ENCODE data around the gene CD164L2.

Gene CD164L2

DNA sequence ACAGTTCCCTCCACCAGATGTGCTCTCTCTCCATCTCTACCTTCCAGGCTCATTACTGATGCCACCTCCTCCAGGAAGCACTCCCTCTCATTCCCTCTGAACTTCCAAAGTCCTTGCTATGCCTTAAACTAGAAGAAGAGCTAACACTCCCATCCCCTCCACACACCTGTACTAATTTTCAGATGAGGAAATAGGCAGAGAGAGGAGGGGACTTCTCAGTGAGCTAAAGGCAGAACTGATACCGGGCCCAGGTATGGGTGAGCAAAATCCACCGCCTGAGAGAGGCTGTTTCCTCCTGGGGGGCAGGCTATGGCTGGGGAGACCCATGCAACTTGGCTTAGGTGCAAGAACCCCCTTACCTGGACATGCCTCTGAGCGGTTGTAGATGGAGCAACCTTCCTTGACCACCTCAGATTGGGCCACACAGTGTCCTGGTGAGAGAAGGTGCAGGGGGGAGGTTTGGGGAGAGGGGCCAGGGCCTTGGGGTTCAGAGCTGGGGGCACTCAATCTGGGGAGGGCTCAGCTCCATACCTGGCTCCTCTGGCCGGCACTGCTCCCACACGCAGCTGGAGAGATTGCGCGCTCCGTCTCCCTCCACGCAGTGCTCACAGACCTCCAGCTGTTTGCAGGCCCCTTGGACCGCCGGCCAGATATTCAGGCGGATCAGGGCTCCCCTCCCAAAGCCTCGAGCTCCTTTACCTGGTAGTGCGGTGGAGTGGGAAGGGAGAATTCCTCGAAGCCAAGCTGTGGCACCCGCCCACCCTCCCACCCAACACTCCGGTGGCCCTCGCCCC is 967 bp downstream of the CD164L2 start:
- Mint-ChIP-seq H3K27me3 (no peaks in the 10 kb centered on the region), H3K4me3 (no peak overlapping the region), H3K27ac (no peak overlapping the region), H3K36me3 (ENCODE audit: low read depth) (no peaks in the 10 kb centered on the region), H3K9me3 (no peaks in the 10 kb centered on the region), H3K4me1 (ENCODE audit: low read depth) (no peaks in the 10 kb centered on the region)
- DNase-seq = no peak

DNA sequence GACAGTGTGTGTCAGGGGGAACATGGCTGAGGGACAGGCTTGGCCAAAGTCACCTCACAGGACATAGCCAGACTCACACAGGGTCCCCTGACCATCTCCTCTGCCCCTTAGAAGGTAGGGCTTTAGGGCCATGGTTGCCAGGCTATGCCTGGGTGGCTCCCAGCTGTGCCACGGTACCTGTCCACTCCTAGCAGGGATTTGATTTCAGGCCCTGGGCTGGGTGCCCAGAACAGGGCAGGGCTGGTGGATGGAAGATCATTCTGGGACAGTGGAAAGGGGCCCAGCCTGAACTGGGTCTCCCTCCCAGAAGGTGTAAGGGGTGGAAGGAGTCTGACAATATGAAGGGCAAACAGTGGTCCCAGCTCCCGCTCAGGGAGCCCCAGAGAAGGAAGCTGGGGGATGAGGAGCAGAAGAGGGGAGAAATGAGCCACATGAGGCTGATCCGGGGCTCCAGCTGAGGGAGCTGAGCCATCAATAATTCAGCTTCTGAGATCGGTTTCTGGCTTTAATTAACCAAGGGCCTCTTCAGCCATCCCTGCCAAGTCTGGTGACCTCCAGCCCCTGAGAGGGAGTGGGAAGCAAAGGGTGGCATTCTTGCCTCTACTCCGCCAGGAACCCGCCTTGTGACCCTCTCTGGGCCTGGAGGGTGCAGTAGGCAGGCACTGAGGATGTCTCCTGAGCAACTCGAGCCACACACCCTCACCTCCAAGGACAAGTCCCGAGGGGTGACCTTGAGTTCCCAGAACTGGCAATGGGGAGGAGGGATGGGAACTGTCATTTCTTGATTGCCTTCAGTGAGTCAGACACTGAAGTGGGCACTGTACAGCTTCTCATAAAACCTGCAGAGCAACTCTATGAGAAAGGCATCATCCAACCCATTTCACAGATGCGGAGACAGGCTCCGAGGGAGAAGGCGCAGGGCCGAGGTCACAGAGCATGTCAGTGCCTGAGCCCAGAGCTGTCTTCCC is 2.1 kb downstream of the CD164L2 start:
- no peak for DNase-seq
- Mint-ChIP-seq H3K9me3 (no peaks in the 10 kb centered on the region), H3K4me1 (ENCODE audit: low read depth) (no peaks in the 10 kb centered on the region), H3K4me3 (no peak overlapping the region), H3K36me3 (ENCODE audit: low read depth) (no peaks in the 10 kb centered on the region), H3K27me3 (no peaks in the 10 kb centered on the region), H3K27ac (peak overlapping the region; percentile 32)

DNA sequence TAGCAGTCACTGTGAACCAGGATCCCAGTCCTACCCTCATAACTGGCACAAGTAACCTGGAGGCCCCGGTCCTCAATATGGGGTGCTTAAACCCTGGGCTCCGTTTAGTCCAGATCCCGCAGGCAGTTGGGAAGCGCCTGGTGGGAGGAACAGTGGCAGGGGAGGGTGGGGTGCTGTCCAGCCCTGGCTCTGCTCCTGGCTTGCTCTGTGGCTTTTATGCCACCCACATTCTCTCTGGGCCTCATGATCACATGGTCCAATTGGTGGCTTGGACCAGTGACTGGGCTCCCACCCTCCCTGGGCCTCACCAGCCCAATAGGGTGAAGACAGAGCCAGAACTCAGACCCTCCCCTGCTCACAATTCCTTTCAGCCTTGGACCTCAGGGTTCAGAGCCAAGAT is 2.9 kb downstream of the CD164L2 start:
- no peak overlapping the region for H3K27ac Mint-ChIP-seq

DNA sequence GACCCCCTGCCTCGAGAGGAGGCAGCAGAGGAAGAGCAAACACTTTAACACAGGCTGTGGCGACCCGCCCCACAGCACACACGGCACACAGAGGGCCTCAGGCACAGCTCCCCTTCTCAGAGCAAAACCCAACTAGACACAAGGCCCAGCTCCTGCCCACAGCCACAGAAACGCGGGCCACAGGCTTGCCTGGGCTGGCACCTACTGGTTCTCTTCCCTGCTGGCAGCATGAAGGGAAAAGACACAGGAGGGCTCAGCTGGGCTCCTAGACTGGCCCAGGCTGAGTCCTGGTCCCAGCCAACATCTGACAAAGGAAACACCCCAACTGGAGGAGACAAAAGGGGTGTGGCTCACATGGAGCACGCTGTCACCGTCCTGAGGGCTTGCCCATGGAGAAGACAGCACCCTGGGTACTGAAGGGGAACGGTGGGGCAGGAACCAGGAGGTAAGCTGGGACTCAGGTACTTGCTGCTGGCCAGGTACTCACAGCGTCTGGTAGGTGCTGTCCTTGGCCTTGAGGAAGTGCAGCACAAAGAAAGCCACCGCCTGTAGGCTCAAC is 3.5 kb downstream of the CD164L2 start:
- H3K4me1 Mint-ChIP-seq (ENCODE audit: low read depth) = no peaks in the 10 kb centered on the region
- no peaks in the 10 kb centered on the region for H3K36me3 Mint-ChIP-seq (ENCODE audit: low read depth)
- no peak for DNase-seq
- no peak overlapping the region for H3K27ac Mint-ChIP-seq
- no peaks in the 10 kb centered on the region for H3K27me3 Mint-ChIP-seq
- H3K9me3 Mint-ChIP-seq = no peaks in the 10 kb centered on the region
- H3K4me3 Mint-ChIP-seq = no peak overlapping the region

More for the DNA sequence above, 2.9 kb downstream of the CD164L2 start:
- no peaks in the 10 kb centered on the region for H3K36me3 Mint-ChIP-seq (ENCODE audit: low read depth)
- no peak overlapping the region for H3K4me3 Mint-ChIP-seq
- no peaks in the 10 kb centered on the region for H3K9me3 Mint-ChIP-seq
- no peaks in the 10 kb centered on the region for H3K4me1 Mint-ChIP-seq (ENCODE audit: low read depth)
- DNase-seq = no peak
- H3K27me3 Mint-ChIP-seq = no peaks in the 10 kb centered on the region

DNA sequence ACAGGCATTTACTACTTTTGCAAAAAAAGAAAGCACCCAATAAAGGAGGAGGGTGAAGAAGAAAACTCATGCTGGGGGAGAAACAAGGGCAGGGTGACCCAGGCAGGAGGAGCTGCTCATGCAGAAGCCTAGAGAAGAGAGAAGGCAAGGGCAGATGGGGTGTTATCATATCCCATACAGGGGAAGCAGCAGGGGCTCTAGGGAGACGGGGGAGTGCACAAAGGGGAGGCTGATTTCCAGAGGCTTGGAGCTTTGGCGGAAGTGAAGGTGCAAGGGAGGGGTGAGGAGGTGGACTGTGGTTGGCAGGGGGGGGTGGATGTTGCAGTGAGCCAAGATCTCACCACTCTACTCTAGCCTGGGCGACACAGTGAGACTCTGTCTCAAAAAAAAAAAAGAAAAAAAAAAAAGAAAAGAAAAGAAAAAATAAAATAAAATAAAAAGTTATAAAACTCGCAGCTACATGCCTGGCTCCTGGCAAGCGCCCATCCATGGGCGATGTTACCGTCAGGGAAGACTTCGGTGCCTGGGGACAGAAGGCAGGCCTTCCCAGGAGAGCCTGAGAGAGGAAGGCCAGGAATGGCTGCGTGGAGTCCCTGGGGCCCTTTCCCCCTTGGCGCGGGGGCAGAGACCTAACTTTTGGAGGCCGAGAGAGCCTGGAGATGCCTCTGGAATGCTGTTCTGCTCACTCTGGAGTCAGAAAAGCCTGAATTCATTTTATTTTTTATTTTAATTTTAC is 5.2 kb downstream of the CD164L2 start:
- H3K9me3 Mint-ChIP-seq = no peaks in the 10 kb centered on the region
- no peaks in the 10 kb centered on the region for H3K36me3 Mint-ChIP-seq (ENCODE audit: low read depth)
- H3K4me3 Mint-ChIP-seq = no peak overlapping the region
- H3K4me1 Mint-ChIP-seq (ENCODE audit: low read depth) = no peaks in the 10 kb centered on the region
- no peak for DNase-seq
- no peak overlapping the region for H3K27ac Mint-ChIP-seq
- no peaks in the 10 kb centered on the region for H3K27me3 Mint-ChIP-seq

DNA sequence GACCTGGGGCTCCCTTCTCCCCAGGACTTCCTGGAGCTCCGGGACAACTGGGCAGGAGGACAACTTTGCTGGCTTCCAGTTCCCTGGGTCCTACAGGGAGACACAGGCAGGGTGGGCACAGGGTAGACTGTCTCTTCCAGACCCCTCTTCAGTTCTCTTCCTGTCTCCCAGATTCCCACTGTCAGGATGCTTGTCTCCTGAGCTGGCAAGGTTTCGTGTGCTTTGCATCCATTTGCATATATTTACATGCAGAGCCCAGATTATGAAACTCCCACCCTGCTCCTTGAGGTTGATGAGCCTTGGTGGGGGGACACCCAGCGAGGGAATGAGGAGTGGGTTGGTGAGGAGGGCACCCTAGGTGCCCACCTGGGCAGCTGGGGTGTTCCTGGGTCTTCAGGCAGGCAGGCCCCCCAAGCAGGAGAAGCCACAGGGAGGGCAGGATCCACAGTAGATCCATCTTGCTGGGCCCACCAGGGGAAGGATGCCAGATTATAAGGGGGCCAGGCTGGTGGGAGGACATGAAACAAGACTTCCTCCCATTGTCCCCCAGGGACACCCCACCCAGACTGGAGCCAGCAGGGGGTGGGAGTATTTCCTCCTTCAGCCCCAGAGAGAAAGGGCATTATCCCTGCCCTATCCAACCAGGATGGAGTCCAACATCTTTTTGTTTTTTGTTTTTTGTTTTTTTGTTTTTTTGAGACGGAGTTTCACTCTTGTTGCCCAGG is 8.6 kb downstream of the CD164L2 start, which contains the start of gene FCN3:
TSS of gene FCN3 (minus strand) at position 463 of the 725 bp plus-strand sequence. CDS start at position 457, 6 bp downstream.
- Mint-ChIP-seq H3K36me3 (ENCODE audit: low read depth) (no peaks in the 10 kb centered on the region), H3K27me3 (no peaks in the 10 kb centered on the region), H3K4me1 (ENCODE audit: low read depth) (peaks cover 2% of the 10 kb centered on the region), H3K9me3 (no peaks in the 10 kb centered on the region), H3K4me3 (no peak within 1 kb of the TSS), H3K27ac (no peak within 1 kb of the TSS)
- DNase-seq = no peak

DNA sequence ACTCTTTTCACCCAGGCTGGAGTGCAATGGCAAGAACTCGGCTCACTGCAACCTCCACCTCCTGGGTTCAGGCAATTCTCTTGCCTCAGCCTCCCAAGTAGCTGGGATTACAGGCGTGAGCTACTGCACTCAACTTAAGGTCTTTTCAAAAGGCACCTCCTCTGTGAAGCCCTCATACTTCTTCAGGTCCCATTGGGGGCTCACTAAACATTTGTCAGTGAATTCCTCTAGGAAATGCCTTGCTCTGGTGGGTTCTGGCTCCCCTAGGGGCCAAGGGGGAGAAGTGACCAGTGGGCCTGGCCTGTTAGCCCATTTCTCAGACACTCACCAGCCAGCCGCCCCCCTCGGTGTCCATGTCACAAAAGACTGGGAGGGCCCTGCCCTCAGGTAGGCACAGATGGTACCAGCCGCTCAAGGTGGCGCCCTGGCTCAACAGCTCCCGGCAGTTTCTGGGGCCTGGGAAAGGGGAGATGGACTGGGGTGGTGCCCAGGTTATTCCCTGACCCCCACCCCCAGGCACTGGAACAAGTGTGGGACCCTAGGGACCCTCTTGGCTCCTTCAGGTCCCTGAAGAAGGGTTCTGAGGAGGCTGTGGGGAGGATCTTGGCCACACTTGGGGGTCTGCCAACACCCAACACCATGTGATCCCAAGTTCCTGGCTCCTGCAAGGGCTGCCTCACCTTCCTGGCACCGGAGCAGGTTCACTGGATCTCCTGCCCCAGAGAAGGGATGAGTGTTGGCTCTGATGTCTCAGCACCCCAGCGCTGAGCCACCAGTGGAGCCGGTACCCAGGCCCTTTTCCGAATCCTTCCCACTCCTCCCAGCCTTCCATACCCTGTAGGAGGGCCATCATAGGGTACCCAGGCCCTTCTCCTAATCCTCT is 10.1 kb downstream of the CD164L2 start:
- no peak overlapping the region for H3K4me3 Mint-ChIP-seq
- no peaks in the 10 kb centered on the region for H3K9me3 Mint-ChIP-seq
- no peaks in the 10 kb centered on the region for H3K27me3 Mint-ChIP-seq
- no peak overlapping the region for H3K27ac Mint-ChIP-seq
- H3K36me3 Mint-ChIP-seq (ENCODE audit: low read depth) = no peaks in the 10 kb centered on the region
- DNase-seq = no peak
- peaks cover 6% of the 10 kb centered on the region for H3K4me1 Mint-ChIP-seq (ENCODE audit: low read depth)

DNA sequence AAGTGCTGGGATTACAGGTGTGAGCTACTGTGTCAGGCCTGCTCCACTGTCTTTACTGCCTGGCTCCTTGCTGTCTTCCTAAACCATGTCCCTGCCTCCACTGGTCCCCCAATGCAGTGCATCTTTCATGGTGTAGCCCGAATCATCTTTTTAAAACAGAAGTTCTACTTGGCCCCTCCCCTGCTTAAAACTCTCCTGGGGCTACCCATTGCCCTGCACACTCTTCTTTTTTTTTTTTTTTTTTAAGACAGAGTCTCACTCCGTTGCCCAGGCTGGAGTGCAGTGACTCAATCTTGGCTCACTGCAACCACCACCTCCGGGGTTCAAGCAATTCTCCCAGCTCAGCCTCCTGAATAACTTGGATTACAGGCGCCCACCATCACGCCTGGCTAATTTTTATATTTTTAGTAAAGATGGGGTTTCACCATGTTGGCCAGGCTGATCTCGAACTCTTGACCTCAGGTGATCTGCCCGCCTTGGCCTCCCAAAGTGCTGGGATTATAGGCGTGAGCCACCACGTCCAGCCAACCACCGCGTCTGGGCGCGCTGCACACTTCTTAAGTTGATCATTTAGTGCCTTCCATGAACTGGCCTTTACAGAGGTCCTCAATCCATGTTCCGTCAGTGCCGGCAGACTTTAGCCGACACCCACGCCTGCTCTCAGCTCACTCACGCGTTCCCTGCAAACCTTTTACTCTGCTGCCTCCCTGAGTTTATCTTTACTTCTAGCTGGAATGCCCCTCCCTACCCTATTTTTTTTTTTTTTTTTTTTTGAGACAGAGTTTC is 10.9 kb downstream of the CD164L2 start:
- Mint-ChIP-seq H3K27me3 (no peaks in the 10 kb centered on the region), H3K9me3 (no peaks in the 10 kb centered on the region), H3K27ac (no peak overlapping the region), H3K4me3 (no peak overlapping the region), H3K36me3 (ENCODE audit: low read depth) (no peaks in the 10 kb centered on the region), H3K4me1 (ENCODE audit: low read depth) (peaks cover 6% of the 10 kb centered on the region)
- DNase-seq = no peak

DNA sequence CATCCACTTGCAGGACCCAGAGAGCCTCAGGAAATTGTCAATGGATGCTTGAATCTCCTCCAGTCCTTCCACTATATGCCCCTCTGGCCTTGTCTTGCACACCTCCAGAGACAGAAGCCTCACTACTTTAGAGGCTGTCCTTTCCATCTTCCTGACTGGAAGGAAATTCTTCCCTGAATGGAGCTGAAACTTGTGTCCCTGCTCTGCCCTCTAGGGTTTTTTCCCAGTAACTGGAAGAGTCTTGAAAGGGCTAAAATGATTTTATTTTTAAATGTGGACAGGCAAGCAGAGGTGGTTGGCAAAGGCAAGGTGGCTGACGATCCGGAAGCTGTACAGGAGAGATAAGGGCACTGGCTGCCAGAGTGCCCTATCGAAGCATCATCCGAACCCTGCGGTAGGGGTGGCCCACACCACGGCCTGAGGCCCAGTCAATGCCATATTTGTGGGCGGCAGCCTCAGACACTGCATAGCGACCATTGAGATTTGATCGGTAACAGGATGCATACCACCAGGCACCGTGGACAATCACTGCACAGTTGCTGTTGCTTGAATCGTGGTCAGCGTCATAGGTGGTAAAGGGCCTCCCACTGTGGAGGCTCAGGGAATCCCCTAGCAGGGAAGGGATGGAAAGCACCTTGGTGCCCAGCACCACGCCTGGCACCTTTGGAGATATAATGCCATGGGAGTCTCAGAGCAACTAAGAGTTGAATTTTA is 14.1 kb downstream of the CD164L2 start:
- H3K9me3 Mint-ChIP-seq = no peaks in the 10 kb centered on the region
- H3K4me3 Mint-ChIP-seq = no peak overlapping the region
- H3K4me1 Mint-ChIP-seq (ENCODE audit: low read depth) = peaks cover 26% of the 10 kb centered on the region
- H3K27me3 Mint-ChIP-seq = no peaks in the 10 kb centered on the region
- no peak overlapping the region for H3K27ac Mint-ChIP-seq
- no peak for DNase-seq
- no peaks in the 10 kb centered on the region for H3K36me3 Mint-ChIP-seq (ENCODE audit: low read depth)

DNA sequence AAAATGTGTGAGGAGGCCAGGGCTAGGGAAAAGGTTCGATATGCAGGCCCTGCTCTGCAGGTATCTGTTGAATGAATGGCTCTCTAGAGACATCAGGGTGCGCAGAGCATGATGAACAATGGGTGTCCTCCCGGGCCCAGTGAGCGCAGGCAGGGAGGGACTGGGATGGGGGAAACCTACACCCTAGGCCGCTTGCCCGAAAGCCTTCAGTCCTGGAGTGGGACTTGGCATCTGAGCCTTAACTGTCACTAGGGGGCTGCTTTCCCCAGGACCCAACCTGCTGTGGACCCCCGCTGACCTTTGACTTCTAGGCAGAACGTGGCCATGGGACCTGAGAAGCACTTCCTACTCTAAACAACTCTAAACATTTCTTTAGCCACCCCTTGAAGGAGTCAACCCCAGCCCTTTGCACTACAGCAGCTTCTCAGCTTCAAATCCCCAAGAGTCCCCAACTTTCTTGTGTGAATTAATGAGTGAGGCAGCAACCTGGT is 15.9 kb downstream of the CD164L2 start:
- Mint-ChIP-seq H3K27ac (peak overlapping the region; percentile 55), H3K4me3 (peak overlapping the region; percentile 64), H3K4me1 (ENCODE audit: low read depth) (peaks cover 26% of the 10 kb centered on the region), H3K9me3 (no peaks in the 10 kb centered on the region), H3K36me3 (ENCODE audit: low read depth) (no peaks in the 10 kb centered on the region), H3K27me3 (no peaks in the 10 kb centered on the region)
- DNase-seq = no peak

DNA sequence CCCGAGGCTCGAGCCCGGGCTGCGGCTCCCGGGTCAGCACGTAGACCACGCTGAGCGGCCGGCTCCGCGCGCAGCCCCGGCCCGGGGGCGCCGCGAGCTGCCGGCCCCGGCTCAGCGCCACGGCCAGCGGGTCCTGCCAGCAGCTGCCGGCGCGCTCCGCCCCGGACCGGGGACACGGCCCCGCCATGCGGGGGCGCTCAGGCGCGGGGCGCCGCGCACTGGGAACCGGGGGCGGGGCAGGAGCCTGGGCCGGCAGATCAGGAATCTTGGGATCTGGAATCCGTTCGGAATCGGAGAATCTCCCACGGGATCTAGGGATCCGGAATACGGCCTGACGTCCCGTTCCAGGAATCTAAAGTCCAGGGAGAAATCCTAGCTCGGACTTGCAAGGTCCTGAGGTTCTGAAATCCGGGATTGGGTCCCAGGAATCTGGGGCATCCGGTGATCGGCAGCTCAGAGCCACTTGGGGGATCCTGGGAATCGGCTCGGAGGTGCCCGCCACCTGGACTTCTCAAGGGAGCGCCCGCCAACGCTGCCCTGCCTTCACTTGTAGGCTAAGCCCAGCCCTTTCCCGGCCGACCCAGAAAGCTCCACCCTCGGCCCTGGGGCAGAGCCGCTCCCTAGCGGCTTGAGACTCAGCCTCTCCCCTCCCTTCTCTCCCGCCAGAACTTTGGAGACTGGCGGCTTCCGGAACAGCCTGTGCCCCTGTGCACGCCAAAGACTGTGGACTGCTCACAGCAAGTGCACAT is 16.5 kb downstream of the CD164L2 start, which contains the start of gene MAP3K6:
TSS of gene MAP3K6 (minus strand) at position 551 of the 749 bp plus-strand sequence. CDS start at position 187, 364 bp downstream.
- Mint-ChIP-seq H3K4me1 (ENCODE audit: low read depth) (peaks cover 26% of the 10 kb centered on the region), H3K36me3 (ENCODE audit: low read depth) (no peaks in the 10 kb centered on the region), H3K27me3 (no peaks in the 10 kb centered on the region), H3K9me3 (no peaks in the 10 kb centered on the region), H3K4me3 (peak within 1 kb of the TSS; percentile 86), H3K27ac (peak within 1 kb of the TSS; percentile 90)
- peak; percentile 70 for DNase-seq
